H1 (cell line): ENCODE measurements around the gene CHST1. TPM values are rescaled to one million over a fixed set of nuclear protein-coding genes. Genes with fewer than 3 reads are reported as not detected.

Experiments used
- CTCF ChIA-PET: fragments of 300-600 bp; sonication (Branson Sonifier 250); formaldehyde crosslinking; loops from one replicate; lab custom pipeline; 2021; ENCODE audit not compliant: partially characterized antibody; lab: Charles Lee
- POLR2A ChIA-PET: fragments of 300-600 bp; sonication (Branson Sonifier 250); formaldehyde crosslinking; loops from one replicate; lab custom pipeline; 2021; ENCODE audit warnings: inconsistent platforms; ENCODE audit not compliant: partially characterized antibody; lab: Charles Lee
- DNase-seq, 2 experiments: peaks; one replicate each; pipeline versions ENCODE4 v3.0.0 to v3.0.0-alpha.2; 2010 to 2022; ENCODE audit warnings: low spot score in 2 of 2, low read depth in 1 of 2, mixed read lengths in 1 of 2
- FAIRE-seq: peaks from 2 replicates; lab custom pipeline; 2011; peaks lifted over from hg19 to GRCh38; lab: Jason Lieb, UNC
- H2AFZ ChIP-seq: 2 replicates; pipeline ENCODE4 v1.8.1; 2012; ENCODE audit warnings: low read length, inconsistent platforms
- H2AK5ac ChIP-seq: 2 replicates; pipeline ENCODE4 v1.6.1; 2013; ENCODE audit warnings: low read depth, low read length
- H2BK120ac ChIP-seq: replicated peaks from 2 replicates; pipeline ENCODE3; 2013; ENCODE audit warnings: low read depth, low read length, inconsistent platforms
- H2BK12ac ChIP-seq: 2 replicates; pipeline ENCODE4 v1.6.1; 2013; ENCODE audit warnings: low read depth, low read length
- H2BK15ac ChIP-seq: 2 replicates; pipeline ENCODE4 v1.6.1; 2013; ENCODE audit warnings: low read length
- H2BK20ac ChIP-seq: 2 replicates; pipeline ENCODE4 v1.6.1; 2013; ENCODE audit warnings: low read length
- H2BK5ac ChIP-seq: 2 replicates; pipeline ENCODE4 v1.6.1; 2013; ENCODE audit warnings: low read depth, low read length
- H3K14ac ChIP-seq: 2 replicates; pipeline ENCODE4 v1.6.1; 2013; ENCODE audit warnings: inconsistent platforms; ENCODE audit not compliant: insufficient read length
- H3K18ac ChIP-seq: 2 replicates; pipeline ENCODE4 v1.6.1; 2013; ENCODE audit warnings: low read length; ENCODE audit errors: extremely low read depth
- H3K23ac ChIP-seq: 2 replicates; pipeline ENCODE4 v1.6.1; 2013; ENCODE audit warnings: inconsistent platforms; ENCODE audit not compliant: insufficient read length
- H3K23me2 ChIP-seq: 2 replicates; pipeline ENCODE4 v1.6.1; 2013; ENCODE audit warnings: low read depth, low read length
- H3K27ac ChIP-seq: 2 replicates; pipeline ENCODE4 v1.6.1; 2011; ENCODE audit warnings: low read depth, low read length, inconsistent platforms
- H3K27me3 ChIP-seq, 4 experiments: replicated peaks in 1 of 4; 1 replicate in 1 of 4; 2 replicates in 3 of 4; pipeline versions ENCODE4 v1.6.1 to v1.8.1; 2011 to 2013; ENCODE audit warnings: low read length in 3 of 4, mild to moderate bottlenecking in 3 of 4, inconsistent platforms in 2 of 4, mixed read lengths in 2 of 4, moderate library complexity in 1 of 4; ENCODE audit not compliant: control insufficient read depth in 3 of 4, insufficient read depth in 3 of 4; ENCODE audit errors: extremely low read depth in 1 of 4
- H3K36me3 ChIP-seq, 4 experiments: 2 replicates each; pipeline versions ENCODE4 v1.6.1 to v1.8.1; 2011 to 2013; ENCODE audit warnings: mild to moderate bottlenecking in 4 of 4, low read length in 3 of 4, moderate library complexity in 2 of 4, control low read depth in 1 of 4, inconsistent platforms in 1 of 4; ENCODE audit not compliant: insufficient read depth in 4 of 4, control insufficient read depth in 2 of 4
- H3K4ac ChIP-seq: replicated peaks from 2 replicates; pipeline ENCODE3; 2013; ENCODE audit warnings: low read length, low read depth, mixed read lengths, inconsistent platforms; ENCODE audit not compliant: insufficient read length
- H3K4me1 ChIP-seq, 4 experiments: replicated peaks in 1 of 4; 1 replicate in 1 of 4; 2 replicates in 3 of 4; pipeline versions ENCODE4 v1.6.1 to v1.8.1; 2011 to 2013; ENCODE audit warnings: low read length in 3 of 4, inconsistent platforms in 2 of 4, mixed read lengths in 1 of 4; ENCODE audit not compliant: insufficient read depth in 4 of 4, control insufficient read depth in 3 of 4
- H3K4me2 ChIP-seq, 2 experiments: 2 replicates each; pipeline versions ENCODE4 v1.6.1 to v1.8.1; 2011 to 2013; ENCODE audit warnings: low read depth in 2 of 2, low read length in 2 of 2, control low read depth in 1 of 2, inconsistent platforms in 1 of 2, mild to moderate bottlenecking in 1 of 2; ENCODE audit not compliant: insufficient read depth in 1 of 2
- H3K4me3 ChIP-seq, 4 experiments: fragments of 200-600, 300-600 bp in 1 of 4; sonication (generic), shearing (Covaris generic), sonication (Bioruptor Twin) in 1 of 4; 2 replicates each; pipeline versions ENCODE4 v1.5.1 to v1.8.1; 2011 to 2016; ENCODE audit warnings: low read length in 4 of 4, low read depth in 3 of 4, control low read depth in 2 of 4, inconsistent platforms in 2 of 4, mild to moderate bottlenecking in 2 of 4, mixed read lengths in 1 of 4, moderate library complexity in 1 of 4; ENCODE audit not compliant: insufficient read depth in 2 of 4; ENCODE audit errors: extremely low read depth in 1 of 4
- H3K56ac ChIP-seq: replicated peaks from 2 replicates; pipeline ENCODE3; 2013; ENCODE audit warnings: low read depth, mild to moderate bottlenecking, mixed read lengths, low read length, inconsistent platforms; ENCODE audit not compliant: insufficient read length
- H3K79me1 ChIP-seq: 2 replicates; pipeline ENCODE4 v1.6.1; 2013; ENCODE audit warnings: low read depth, low read length, control low read depth
- H3K79me2 ChIP-seq, 2 experiments: 2 replicates each; pipeline versions ENCODE4 v1.6.1 to v1.8.1; 2012 to 2013; ENCODE audit warnings: low read length in 2 of 2, mild to moderate bottlenecking in 2 of 2, inconsistent platforms in 1 of 2; ENCODE audit not compliant: insufficient read depth in 2 of 2, control insufficient read depth in 1 of 2
- H3K9ac ChIP-seq, 4 experiments: replicated peaks in 1 of 4; 1 replicate in 1 of 4; 2 replicates in 3 of 4; pipeline versions ENCODE4 v1.6.1 to v1.8.1; 2011 to 2013; ENCODE audit warnings: low read depth in 3 of 4, low read length in 3 of 4, control low read depth in 2 of 4, mild to moderate bottlenecking in 2 of 4, moderate library complexity in 2 of 4, inconsistent platforms in 1 of 4; ENCODE audit errors: extremely low read depth in 1 of 4
- H3K9me3 ChIP-seq, 2 experiments: 2 replicates each; pipeline versions ENCODE4 v1.6.1 to v1.8.1; 2012 to 2013; ENCODE audit warnings: mild to moderate bottlenecking in 2 of 2, moderate library complexity in 2 of 2, control low read depth in 1 of 2, inconsistent platforms in 1 of 2, low read depth in 1 of 2, low read length in 1 of 2, mixed read lengths in 1 of 2; ENCODE audit not compliant: insufficient read depth in 2 of 2
- H4K20me1 ChIP-seq, 2 experiments: replicated peaks in 1 of 2; 2 replicates each; pipeline versions ENCODE3 to v1.8.1; 2011 to 2013; ENCODE audit warnings: inconsistent platforms in 2 of 2, low read length in 2 of 2, mild to moderate bottlenecking in 1 of 2; ENCODE audit not compliant: insufficient read depth in 2 of 2, control insufficient read depth in 1 of 2
- H4K5ac ChIP-seq: 2 replicates; pipeline ENCODE4 v1.6.1; 2013; ENCODE audit warnings: low read length, low read depth, mixed read lengths, inconsistent platforms; ENCODE audit not compliant: insufficient read length
- H4K8ac ChIP-seq: 2 replicates; pipeline ENCODE4 v1.8.0; 2013; ENCODE audit warnings: mild to moderate bottlenecking, moderate library complexity, low read length, inconsistent platforms; ENCODE audit not compliant: insufficient read depth; ENCODE audit errors: extremely low read depth
- H4K91ac ChIP-seq: replicated peaks from 2 replicates; pipeline ENCODE3; 2013; ENCODE audit warnings: low read length, mixed read lengths, inconsistent platforms; ENCODE audit not compliant: insufficient read length
- CBX5 ChIP-seq: fragments of 300-800, 300-1000 bp; sonication (generic); IDR thresholded peaks from 2 replicates; pipeline ENCODE4 v1.7.1; 2016; ENCODE audit warnings: antibody characterized with exemption, low read length, low read depth
- KDM4A ChIP-seq: IDR thresholded peaks from one replicate; pipeline ENCODE4 v1.7.1; 2012; ENCODE audit warnings: low read depth, mild to moderate bottlenecking, moderate library complexity, low read length, inconsistent platforms; ENCODE audit not compliant: severe bottlenecking
- MAFK ChIP-seq: IDR thresholded peaks from 2 replicates; pipeline ENCODE4 v1.6.1; 2012; ENCODE audit warnings: low read depth, mild to moderate bottlenecking, improper control_type of control experiment, low read length
- NANOG ChIP-seq: IDR thresholded peaks from 2 replicates; pipeline ENCODE4 v1.6.1; 2011; ENCODE audit warnings: low read length, low read depth, mild to moderate bottlenecking, inconsistent platforms; ENCODE audit not compliant: insufficient read depth, poor library complexity, severe bottlenecking
- POLR2AphosphoS5 ChIP-seq: IDR thresholded peaks from 2 replicates; pipeline ENCODE4 v1.6.1; 2011; ENCODE audit warnings: low read depth, low read length
- RAD21 ChIP-seq, 2 experiments: IDR thresholded peaks in 1 of 2; conservative IDR thresholded peaks in 1 of 2; 2 replicates each; pipeline ENCODE4 v1.6.1; 2011; ENCODE audit warnings: low read depth in 2 of 2, low read length in 2 of 2, improper control_type of control experiment in 1 of 2, inconsistent platforms in 1 of 2, mild to moderate bottlenecking in 1 of 2, moderate library complexity in 1 of 2
- SAP30 ChIP-seq: fragments of 300-600 bp; sonication (generic); IDR thresholded peaks from 2 replicates; pipeline ENCODE4 v1.7.1; 2012; ENCODE audit warnings: low read length, moderate library complexity, mild to moderate bottlenecking, inconsistent platforms; ENCODE audit not compliant: insufficient read depth, insufficient replicate concordance
- SIRT6 ChIP-seq: IDR thresholded peaks from one replicate; pipeline ENCODE4 v1.7.1; 2012; ENCODE audit warnings: low read length, inconsistent platforms
- SP1 ChIP-seq: IDR thresholded peaks from 2 replicates; pipeline ENCODE4 v1.6.1; 2011; ENCODE audit warnings: low read depth, low read length
- SRF ChIP-seq: IDR thresholded peaks from 2 replicates; pipeline ENCODE4 v1.6.1; 2011; ENCODE audit warnings: mild to moderate bottlenecking, low read depth, low read length, moderate library complexity
- TAF1 ChIP-seq: IDR thresholded peaks from 2 replicates; pipeline ENCODE4 v1.6.1; 2011; ENCODE audit warnings: mild to moderate bottlenecking, low read depth, low read length
- TAF7 ChIP-seq: optimal IDR thresholded peaks from 2 replicates; pipeline ENCODE3; 2011; ENCODE audit warnings: low read depth, mild to moderate bottlenecking, inconsistent platforms, low read length, moderate library complexity, borderline replicate concordance
- WGBS, 2 experiments: shearing (Covaris generic) in 1 of 2; methylation state at CpG; one replicate each; pipeline versions ENCODE4 v1.1.6 to v1.1.7; 2013 to 2015; ENCODE audit warnings: low lambda C conversion rate in 2 of 2, mixed read lengths in 2 of 2, inconsistent platforms in 1 of 2, low coverage in 1 of 2, missing lambda C conversion rate in 1 of 2; ENCODE audit not compliant: insufficient replicate concordance in 2 of 2, insufficient coverage in 1 of 2, insufficient read length in 1 of 2; ENCODE audit errors: extremely low coverage in 1 of 2, missing lambda C conversion rate in 1 of 2; 5-methylcytosine and 5-hydroxymethylcytosine counted together
- polyA plus RNA-seq, 7 experiments: library from polyadenylated mRNA; depleted of rRNA in 3 of 7; stranded (reverse) in 5 of 7; unstranded in 2 of 7; fragments of >200 nt in 5 of 7; fragments of 200-250 nt in 2 of 7; gene quantifications; 1 replicate in 5 of 7; 2 replicates in 1 of 7; 4 replicates in 1 of 7; pipeline versions ENCODE4 v1.2.1 to v1.2.3, GENCODE V29; 2011 to 2013; ENCODE audit warnings: missing spikeins in 2 of 7, mixed read lengths in 2 of 7
- total RNA-seq: library from RNA; stranded (reverse); fragmentation: NEBNext Ultra II Directional; extraction: Animal tissue kit (Norgen Biotek cat#: 25700); gene quantifications from 2 replicates; pipeline ENCODE4 v1.2.1, GENCODE V29; 2021
- TF ChIP-seq, protein P1 (sequence below): IDR thresholded peaks from 2 replicates; pipeline ENCODE4 v1.6.1; 2011; ENCODE audit warnings: low read length, improper control_type of control experiment

Gene CHST1
- total and polyA plus RNA-seq, 2 of the 8 experiments (the other 6 are each of a cell fraction or from before 2014, with no cell fraction given): 1.6 to 3.8 TPM

DNA sequence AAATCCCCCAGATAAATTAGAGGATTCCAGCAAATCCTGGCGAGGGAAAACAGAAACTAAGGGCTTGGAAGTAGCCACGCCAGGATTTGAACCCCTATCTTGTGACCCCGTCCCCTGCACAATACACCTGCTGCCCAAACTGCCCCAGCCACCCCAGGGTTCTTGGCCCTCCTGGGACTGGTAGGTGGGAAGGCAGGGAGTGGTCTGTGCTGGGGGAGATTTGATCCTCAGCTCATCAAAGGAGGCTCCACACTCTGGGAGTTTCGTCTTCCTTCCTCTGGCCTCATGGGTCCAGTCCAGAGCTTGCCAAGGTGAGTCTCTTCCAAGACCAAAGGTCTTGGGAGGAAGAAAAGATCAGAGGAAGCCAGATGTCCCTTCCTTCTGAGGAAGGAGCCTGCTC lies 4.5 kb upstream of the CHST1 start:
- ChIA-PET POLR2A (no interaction called here), CTCF (interaction anchor here (0.5 to 5.8 kb wide), 5 partner anchors 8 to 248 kb away, joined by 3 to 48 read pairs (median 6); no protein-coding TSS in a partner anchor)
- Histone ChIP-seq H3K9ac (no peak overlapping the region), H3K4ac (no peak overlapping the region), H4K8ac (no peak overlapping the region), H3K56ac (no peak overlapping the region), H2BK120ac (no peak overlapping the region), H4K5ac (no peak overlapping the region), H3K27ac (no peak overlapping the region), H4K20me1 (peaks cover 2% of the 10 kb centered on the region in 2 experiments), H3K4me1 (no peaks in the 10 kb centered on the region), H2BK5ac (no peak overlapping the region), H2AFZ (no peak overlapping the region), H3K23ac (no peak overlapping the region), H4K91ac (no peak overlapping the region), H2BK15ac (no peak overlapping the region), H3K27me3 (peaks cover 3 to 22% (median 15%) of the 10 kb centered on the region in 4 experiments), H3K79me1 (no peaks in the 10 kb centered on the region), H3K14ac (no peak overlapping the region), H2BK12ac (no peak overlapping the region), H3K23me2 (peaks cover 4% of the 10 kb centered on the region; the same call in 1 of the 2 replicates), H2AK5ac (no peak overlapping the region), H3K36me3 (no peaks in the 10 kb centered on the region), H3K9me3 (no peaks in the 10 kb centered on the region), H2BK20ac (no peak overlapping the region), H3K79me2 (no peaks in the 10 kb centered on the region), H3K18ac (no peak overlapping the region), H3K4me2 (no peak overlapping the region), H3K4me3 (no peak overlapping the region)
- FAIRE-seq: no peak
- 88% methylated on average over 4 of the region's 4 CpGs; no CpG with 5 or more reads in 1 of the 2 experiments for WGBS, 2 experiments
- DNase-seq: no peak
- no peak for TF ChIP-seq MAFK
- no peak for TF ChIP-seq SAP30
- TF ChIP-seq, protein P1, sequence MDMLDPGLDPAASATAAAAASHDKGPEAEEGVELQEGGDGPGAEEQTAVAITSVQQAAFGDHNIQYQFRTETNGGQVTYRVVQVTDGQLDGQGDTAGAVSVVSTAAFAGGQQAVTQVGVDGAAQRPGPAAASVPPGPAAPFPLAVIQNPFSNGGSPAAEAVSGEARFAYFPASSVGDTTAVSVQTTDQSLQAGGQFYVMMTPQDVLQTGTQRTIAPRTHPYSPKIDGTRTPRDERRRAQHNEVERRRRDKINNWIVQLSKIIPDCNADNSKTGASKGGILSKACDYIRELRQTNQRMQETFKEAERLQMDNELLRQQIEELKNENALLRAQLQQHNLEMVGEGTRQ: no peak
- no peak for TF ChIP-seq SRF
- TF ChIP-seq TAF7: no peak
- no peak for TF ChIP-seq POLR2AphosphoS5
- no peak for TF ChIP-seq TAF1
- TF ChIP-seq CBX5: no peak
- TF ChIP-seq SP1: no peak
- no peak for TF ChIP-seq NANOG
- TF ChIP-seq RAD21 (IDR thresholded peaks at IDR 0.05 in 1 of 2, conservative IDR thresholded peaks at IDR 0.05 in 1 of 2; ENCODE audit: low read depth in 2 of 2, low read length in 2 of 2): no peak
- TF ChIP-seq SIRT6: no peak
- no peak for TF ChIP-seq KDM4A
